Activated CD4-positive, alpha-beta T cell treated with anti-CD3 and anti-CD28 coated beads, Interleukin-2, amount 10 ng/mL, durations not matched to agents 24 days and 14 days (primary cell): Measurements from ENCODE around the gene SOX9. TPM values are rescaled to one million over a fixed set of nuclear protein-coding genes. Genes with fewer than 3 reads are reported as not detected.

Source experiments
- DNase-seq: peaks from one replicate; pipeline ENCODE4 v3.0.0; 2022
- H3K27ac Mint-ChIP-seq: one replicate; pipeline ENCODE4 v1.8.0; 2022; ENCODE audit warnings: mild to moderate bottlenecking, mixed read lengths
- H3K27me3 Mint-ChIP-seq: one replicate; pipeline ENCODE4 v1.8.0; 2022; ENCODE audit warnings: mixed read lengths
- H3K36me3 Mint-ChIP-seq: one replicate; pipeline ENCODE4 v1.8.0; 2022; ENCODE audit warnings: low read depth, mild to moderate bottlenecking, mixed read lengths
- H3K4me1 Mint-ChIP-seq: one replicate; pipeline ENCODE4 v1.8.0; 2021; ENCODE audit warnings: mixed read lengths
- H3K4me3 Mint-ChIP-seq: one replicate; pipeline ENCODE4 v1.8.0; 2022; ENCODE audit warnings: mild to moderate bottlenecking, moderate library complexity, mixed read lengths
- H3K9me3 Mint-ChIP-seq: one replicate; pipeline ENCODE4 v1.8.0; 2021; ENCODE audit warnings: mixed read lengths
- intact Hi-C: fragments of 100-400 bp; cut with micrococcal nuclease; formaldehyde crosslinking; loops from one replicate; pipeline ENCODE4 v1.15.1; 2023
- total RNA-seq: library from RNA; stranded (reverse); gene quantifications from 2 replicates; pipeline ENCODE4 v1.2.3, GENCODE V29; 2022

SOX9 gene
- total RNA-seq, 1 donor from 2014 or later = not detected

DNA sequence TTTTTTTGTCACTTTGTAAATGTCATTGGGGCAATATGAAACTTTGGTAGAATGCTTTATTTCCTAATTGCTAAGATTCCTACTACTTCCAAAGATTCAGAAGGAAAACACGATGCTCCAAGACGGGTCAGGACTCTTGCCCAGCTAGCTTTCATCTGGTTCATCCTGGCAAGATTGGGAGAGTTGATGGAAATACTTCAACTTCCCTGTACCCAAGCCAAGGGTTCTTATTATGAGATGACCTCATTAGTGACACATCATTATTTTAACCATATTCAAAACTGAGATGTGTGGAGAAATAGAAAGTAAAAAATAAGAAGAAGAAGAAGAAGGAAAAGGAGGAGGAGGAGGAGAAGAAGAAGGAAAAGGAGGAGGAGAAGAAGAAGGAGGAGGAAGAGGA is 25.6 kb downstream of the SOX9 start:
- intact Hi-C loops = no loop called here
- Mint-ChIP-seq H3K9me3 (no peaks in the 10 kb centered on the region), H3K4me3 (no peak overlapping the region), H3K27me3 (no peaks in the 10 kb centered on the region), H3K36me3 (no peaks in the 10 kb centered on the region), H3K4me1 (no peaks in the 10 kb centered on the region), H3K27ac (no peak overlapping the region)
- no peak for DNase-seq

DNA sequence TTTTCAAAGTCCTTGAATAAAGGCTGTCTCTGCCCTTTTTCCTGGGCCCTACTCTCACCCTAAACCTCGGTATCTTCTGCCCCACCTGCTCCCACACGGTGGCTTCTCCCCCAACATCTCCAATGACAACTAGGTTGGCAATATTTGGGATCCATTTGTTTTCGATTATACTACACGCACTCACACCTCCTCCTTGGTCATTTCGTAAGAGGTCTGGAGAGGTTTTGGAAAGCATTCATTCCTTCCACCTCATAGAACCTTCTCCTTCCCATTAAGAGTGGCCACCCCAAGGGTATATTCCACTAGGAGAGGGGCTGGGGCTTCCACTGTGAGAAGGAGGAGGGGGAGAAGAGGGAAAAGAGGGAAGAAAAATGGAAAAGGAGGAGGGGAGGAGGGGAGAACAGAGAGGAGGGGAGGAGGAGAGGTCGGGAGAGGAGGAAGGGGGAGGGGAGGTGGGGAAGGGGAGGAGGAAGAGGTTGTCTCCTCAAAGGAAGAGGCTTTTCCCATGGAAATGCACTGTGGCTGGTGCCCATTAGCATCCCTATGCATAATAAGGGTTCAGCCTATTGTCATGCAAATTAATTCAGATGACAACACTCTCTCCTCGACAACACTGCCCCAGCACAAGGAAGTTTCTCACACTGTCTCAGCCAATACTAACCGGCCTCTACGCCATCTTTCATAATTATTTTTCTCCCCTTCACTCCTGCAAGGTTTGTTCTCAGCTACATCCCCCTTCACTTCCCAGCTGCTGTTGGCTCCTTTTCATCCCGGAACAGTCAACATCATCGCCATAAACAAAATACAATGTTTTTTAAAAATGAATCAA is 30.0 kb downstream of the SOX9 start:
- no peak for DNase-seq
- Mint-ChIP-seq H3K9me3 (no peaks in the 10 kb centered on the region), H3K27ac (no peak overlapping the region), H3K4me3 (no peak overlapping the region), H3K27me3 (no peaks in the 10 kb centered on the region), H3K36me3 (no peaks in the 10 kb centered on the region), H3K4me1 (no peaks in the 10 kb centered on the region)
- intact Hi-C loops = no loop called here

DNA sequence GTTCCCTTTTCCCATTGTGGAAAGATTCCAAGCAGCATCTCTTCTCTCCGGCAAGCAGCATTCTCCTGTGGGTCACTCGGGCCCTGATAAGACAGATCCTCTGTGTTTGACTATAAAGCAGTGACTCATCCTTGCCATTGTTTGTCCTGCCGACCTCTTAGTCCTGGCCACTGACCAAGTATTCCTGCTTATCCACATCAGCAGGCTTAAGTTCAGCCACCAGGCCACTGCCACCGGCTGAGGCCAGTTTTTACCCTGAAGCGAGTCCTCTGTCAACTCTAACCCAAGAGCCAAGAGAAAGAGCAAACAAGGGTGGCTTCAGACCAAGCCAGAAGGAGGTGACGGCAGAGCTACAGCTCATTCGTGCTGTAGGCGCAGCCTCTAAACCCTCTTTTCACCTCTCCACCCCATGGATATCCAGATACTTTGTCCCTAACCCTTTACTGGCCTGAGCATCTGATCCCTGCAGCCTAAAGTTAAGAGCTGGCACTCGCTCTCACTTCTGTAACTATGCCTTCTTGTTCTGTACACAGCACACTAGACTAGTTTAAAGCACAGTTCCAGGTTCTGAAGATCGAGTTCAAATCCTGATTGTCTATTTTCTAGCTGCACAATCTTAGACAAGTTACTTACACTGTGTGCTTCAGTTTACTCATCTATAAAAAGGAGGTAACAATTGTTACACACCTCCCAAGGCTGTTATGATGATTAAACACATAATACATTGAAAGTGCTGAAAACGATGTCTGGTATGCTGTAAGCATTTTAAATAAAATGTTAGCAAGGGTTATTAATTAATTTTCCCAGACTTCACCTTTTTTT is 31.0 kb downstream of the SOX9 start:
- H3K27ac Mint-ChIP-seq = no peak overlapping the region
- H3K36me3 Mint-ChIP-seq = no peaks in the 10 kb centered on the region
- intact Hi-C loops = no loop called here
- no peak overlapping the region for H3K4me3 Mint-ChIP-seq
- no peaks in the 10 kb centered on the region for H3K4me1 Mint-ChIP-seq
- DNase-seq = no peak
- H3K27me3 Mint-ChIP-seq = no peaks in the 10 kb centered on the region
- H3K9me3 Mint-ChIP-seq = no peaks in the 10 kb centered on the region

DNA sequence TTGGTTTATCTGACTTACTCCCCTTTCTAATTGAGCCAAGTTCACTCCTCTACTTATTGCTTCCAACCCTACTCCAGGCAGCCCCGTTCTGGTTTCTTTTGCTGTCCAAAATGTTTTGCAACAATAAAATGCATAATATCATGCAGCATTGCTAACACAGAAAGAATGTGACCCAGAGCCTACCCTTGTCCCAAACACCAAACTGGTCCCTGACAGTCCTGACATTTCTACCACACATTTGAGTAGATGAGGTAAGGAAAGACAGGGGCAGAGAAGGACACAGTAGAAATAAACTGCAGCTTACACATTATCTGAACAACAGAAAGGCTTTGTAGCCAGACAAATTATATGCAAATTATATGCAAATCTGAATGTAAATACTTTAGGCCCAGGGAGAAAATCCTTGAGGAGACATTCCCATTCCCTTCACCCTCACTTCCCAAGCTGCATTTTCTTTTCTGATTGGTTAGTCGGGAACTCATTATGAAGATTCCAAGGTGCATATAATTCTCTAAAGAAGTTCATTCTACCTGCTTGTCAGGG is 31.6 kb downstream of the SOX9 start:
- H3K4me3 Mint-ChIP-seq = no peak overlapping the region
- no peaks in the 10 kb centered on the region for H3K27me3 Mint-ChIP-seq
- no peak for DNase-seq
- intact Hi-C loops = no loop called here
- H3K27ac Mint-ChIP-seq = no peak overlapping the region
- H3K9me3 Mint-ChIP-seq = no peaks in the 10 kb centered on the region
- H3K36me3 Mint-ChIP-seq = no peaks in the 10 kb centered on the region
- H3K4me1 Mint-ChIP-seq = no peaks in the 10 kb centered on the region

DNA sequence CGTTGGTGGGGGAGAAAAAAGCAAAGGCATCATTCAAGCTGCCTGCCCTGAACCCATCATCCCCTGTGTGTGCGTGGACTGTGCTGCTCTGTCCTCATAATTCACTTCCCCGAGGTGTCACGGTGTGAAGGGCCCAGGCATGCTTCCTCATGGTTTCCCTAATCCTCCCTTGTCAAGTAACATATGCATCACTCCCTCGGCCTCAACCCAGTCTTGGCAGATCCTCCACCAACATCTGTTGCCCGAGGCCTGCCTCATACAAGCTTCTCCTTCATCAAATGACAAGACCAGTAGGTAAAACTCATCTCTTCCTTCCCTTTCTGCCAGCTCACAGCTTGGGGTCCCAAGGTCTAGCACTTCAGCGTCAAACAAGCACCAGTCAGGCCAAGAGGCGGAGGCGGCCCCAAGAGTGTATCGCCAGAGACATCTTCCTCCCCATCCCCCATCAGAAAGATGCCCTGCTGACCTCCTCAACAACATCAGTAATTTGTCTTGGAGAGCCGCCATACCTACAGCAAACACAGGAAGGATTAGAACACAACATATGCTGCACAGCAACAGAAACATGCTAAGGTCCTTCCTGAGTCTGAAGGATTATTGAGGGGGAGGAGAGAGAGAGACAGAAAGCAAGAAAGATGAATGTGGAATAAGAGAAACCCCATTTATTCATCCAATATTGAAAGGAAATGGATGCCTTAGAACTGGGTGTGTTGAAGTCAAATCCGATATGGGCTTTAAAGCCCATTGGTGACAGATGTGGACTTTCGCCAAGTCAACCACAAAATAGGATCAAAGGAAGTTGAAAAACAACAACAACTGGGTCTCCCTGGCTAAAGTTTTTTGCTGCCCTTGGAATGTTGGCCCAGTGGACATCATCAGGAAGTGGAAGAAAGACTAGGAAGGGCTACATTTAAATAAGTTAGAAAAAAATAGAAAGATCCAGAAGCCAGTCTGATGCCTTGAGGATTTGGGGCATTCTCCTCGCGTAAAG is 38.4 kb downstream of the SOX9 start:
- no peak overlapping the region for H3K27ac Mint-ChIP-seq
- intact Hi-C loops = no loop called here
- no peaks in the 10 kb centered on the region for H3K27me3 Mint-ChIP-seq
- H3K36me3 Mint-ChIP-seq = no peaks in the 10 kb centered on the region
- H3K4me3 Mint-ChIP-seq = no peak overlapping the region
- DNase-seq = no peak
- no peaks in the 10 kb centered on the region for H3K4me1 Mint-ChIP-seq
- H3K9me3 Mint-ChIP-seq = peaks cover 12% of the 10 kb centered on the region

DNA sequence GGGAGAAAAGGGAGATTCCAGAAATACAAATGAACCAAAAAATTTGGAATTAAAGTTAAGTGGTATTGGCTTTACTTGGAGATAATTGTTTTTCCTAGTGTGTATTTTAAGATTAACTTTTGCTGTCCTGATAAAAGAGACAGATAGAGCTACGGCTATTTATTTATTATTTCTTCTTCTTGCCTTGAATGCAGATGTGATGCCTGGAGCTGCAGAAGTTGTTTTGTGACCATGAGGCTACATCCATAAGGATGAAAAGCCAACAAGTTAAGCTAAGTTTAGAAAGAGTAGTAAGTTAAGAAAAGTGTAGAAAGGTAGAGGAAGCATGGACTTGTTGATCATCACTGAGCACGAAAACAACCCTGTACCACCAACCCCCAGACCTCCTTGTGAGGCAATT is 41.7 kb downstream of the SOX9 start:
- Mint-ChIP-seq H3K27ac (no peak overlapping the region), H3K9me3 (peaks cover 12% of the 10 kb centered on the region), H3K36me3 (no peaks in the 10 kb centered on the region), H3K4me3 (no peak overlapping the region), H3K4me1 (no peaks in the 10 kb centered on the region), H3K27me3 (no peaks in the 10 kb centered on the region)
- no peak for DNase-seq
- intact Hi-C loops = no loop called here

DNA sequence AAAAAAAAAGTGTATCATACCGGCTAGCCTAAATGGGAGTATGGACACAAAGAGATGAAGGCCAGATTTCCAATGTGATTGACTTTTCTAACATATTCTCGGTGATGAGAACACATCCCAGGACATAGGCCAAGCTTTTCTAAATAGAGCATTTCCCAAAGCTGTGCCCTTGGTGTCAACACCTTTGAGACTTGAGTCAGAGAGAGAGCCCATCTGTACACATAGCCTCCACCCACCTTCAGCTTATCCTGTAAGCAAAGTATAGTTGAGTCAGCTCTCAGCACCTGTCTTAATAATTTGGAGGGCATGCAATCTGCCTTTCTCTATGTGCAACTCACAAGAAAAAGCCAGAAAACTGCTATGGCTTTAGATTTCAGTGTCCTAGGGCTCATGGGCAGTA is 42.7 kb downstream of the SOX9 start:
- Mint-ChIP-seq H3K27ac (no peak overlapping the region), H3K4me3 (no peak overlapping the region), H3K36me3 (no peaks in the 10 kb centered on the region), H3K9me3 (peaks cover 12% of the 10 kb centered on the region), H3K4me1 (no peaks in the 10 kb centered on the region), H3K27me3 (no peaks in the 10 kb centered on the region)
- intact Hi-C loops = no loop called here
- DNase-seq = no peak

DNA sequence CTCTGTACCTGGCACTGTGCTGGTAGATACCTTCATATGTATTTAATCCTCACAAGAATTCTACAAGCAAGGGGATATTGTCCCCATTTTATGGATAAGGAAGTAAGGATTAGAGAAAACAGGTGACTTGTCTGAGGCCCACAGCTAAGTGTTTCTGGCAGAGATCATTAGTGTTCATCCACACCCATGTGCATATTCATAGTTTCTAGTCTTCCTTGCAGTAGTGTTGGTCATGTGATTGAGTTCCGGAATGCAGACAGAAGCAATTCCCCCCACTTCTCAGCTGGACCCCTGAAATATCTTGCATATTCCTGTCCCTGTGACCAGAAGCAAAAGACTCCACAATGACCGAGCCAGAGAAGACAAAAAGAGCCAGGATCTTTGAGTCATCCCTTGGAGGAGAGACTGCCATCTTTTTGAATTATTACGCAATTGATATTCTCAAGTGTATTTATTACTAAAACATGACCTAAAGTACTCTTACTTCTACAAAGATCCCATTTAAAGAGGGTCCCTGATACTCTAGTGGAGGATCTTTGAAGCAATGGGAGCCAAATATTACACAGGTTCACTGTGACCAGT is 43.4 kb downstream of the SOX9 start:
- Mint-ChIP-seq H3K9me3 (peaks cover 5% of the 10 kb centered on the region), H3K27ac (no peak overlapping the region), H3K36me3 (no peaks in the 10 kb centered on the region), H3K4me3 (no peak overlapping the region), H3K4me1 (no peaks in the 10 kb centered on the region), H3K27me3 (no peaks in the 10 kb centered on the region)
- DNase-seq = no peak
- intact Hi-C loops = no loop called here

DNA sequence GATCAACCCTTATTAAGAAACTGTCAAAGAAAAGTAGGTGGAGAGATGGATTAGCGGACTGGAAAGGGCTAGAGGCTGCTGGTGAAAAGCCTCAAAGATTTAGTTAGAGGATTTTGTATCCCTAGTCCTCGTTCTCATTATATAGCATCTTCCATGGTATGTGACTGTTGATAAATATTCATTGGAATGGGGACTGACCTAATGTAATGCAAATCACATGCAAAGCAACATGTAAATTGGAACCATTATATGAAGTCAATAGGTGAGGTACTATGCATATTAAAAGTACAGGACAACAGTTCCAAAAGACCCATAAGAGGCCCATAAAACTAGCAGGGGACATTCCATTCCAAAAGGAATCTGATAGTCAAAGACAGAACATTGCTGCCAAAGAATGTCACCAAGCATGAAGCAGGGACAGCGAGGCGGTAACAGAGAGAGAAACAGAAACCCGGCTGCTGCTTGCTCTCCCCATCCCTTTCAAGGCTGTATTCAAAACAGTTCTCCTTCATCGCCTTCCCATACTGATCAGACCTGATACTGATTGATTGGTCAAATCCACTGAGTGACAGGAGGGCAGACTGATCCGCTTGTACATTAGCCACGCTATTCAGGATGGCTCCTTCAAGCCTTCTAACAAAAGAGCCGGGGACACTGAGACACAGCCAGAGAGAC is 44.5 kb downstream of the SOX9 start:
- H3K27me3 Mint-ChIP-seq = no peaks in the 10 kb centered on the region
- H3K27ac Mint-ChIP-seq = no peak overlapping the region
- H3K4me3 Mint-ChIP-seq = no peak overlapping the region

DNA sequence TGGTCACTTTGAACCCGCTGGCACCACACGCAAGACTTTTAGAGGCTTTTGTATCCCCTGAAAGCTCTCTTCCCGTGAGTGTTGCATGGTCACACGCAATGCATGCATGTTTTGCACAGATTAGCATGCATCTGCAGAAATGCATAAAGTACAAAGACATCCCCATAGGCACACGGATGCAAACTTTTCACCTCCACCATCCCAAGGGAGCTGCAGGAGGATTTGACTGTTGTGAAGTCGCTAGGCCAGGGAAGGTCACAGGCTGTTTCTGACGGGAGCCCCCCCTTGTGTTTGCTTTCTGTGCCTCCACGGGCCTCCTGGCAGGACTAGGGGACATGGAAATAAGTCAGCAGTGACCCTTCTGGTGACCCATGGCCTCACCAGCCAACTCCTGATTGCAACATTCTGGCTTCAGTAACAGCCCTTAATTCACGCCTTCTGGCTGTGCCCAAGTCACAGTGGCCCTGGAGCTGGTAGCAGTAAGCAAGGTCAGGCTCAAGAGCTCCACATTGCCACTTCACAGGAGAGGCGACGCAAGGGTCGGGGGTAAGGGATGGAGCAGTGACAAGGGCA is 45.1 kb downstream of the SOX9 start:
- H3K9me3 Mint-ChIP-seq = peaks cover under 1% of the 10 kb centered on the region
- no peaks in the 10 kb centered on the region for H3K36me3 Mint-ChIP-seq
- no peak overlapping the region for H3K27ac Mint-ChIP-seq
- no peaks in the 10 kb centered on the region for H3K27me3 Mint-ChIP-seq
- intact Hi-C loops = no loop called here
- no peak overlapping the region for H3K4me3 Mint-ChIP-seq
- DNase-seq = no peak
- H3K4me1 Mint-ChIP-seq = no peaks in the 10 kb centered on the region

More for the DNA sequence above, 44.5 kb downstream of the SOX9 start:
- no peaks in the 10 kb centered on the region for H3K36me3 Mint-ChIP-seq
- no peak for DNase-seq
- intact Hi-C loops = no loop called here
- no peaks in the 10 kb centered on the region for H3K4me1 Mint-ChIP-seq
- peaks cover 5% of the 10 kb centered on the region for H3K9me3 Mint-ChIP-seq

DNA sequence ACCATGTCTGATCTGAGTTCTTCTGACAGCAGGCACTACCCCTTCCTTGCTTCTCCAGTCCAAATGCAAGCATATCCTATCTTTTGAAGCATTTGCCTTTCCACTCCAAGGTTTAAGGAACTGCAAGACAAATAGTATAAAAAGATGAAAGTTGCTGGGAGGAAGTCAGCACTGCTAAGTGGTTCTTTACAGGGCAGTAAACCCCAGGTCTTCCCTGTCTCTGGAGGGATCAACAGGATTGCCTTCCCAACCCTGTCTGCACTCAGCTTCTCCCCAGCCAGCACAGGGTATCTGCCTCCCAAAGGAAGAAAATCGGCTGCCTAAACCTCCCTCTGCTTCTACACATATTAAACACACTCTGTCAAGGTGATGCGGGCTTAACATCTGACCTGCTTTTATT is 46.8 kb downstream of the SOX9 start:
- no peaks in the 10 kb centered on the region for H3K4me1 Mint-ChIP-seq
- intact Hi-C loops = no loop called here
- H3K36me3 Mint-ChIP-seq = no peaks in the 10 kb centered on the region
- no peaks in the 10 kb centered on the region for H3K27me3 Mint-ChIP-seq
- no peak for DNase-seq
- H3K4me3 Mint-ChIP-seq = no peak overlapping the region
- H3K9me3 Mint-ChIP-seq = no peaks in the 10 kb centered on the region
- H3K27ac Mint-ChIP-seq = no peak overlapping the region

DNA sequence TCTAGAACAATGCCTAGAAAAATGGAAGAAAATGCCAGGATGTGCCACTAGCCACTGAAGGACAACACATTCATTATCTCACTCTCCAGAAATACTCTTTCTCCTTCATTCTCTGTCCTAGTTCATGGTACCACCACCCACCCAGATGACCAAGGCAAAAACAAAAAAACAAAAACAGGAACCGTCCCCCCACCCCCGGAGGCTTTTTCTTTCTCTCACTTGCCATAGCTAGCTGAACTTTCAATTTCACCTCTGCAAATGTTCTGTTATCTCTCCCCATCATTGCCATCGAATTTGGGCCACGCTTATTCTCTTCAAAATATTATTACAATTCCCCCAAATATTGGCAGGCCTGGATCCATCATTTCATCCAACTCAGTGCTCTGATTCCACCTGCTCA is 49.0 kb downstream of the SOX9 start:
- no peak for DNase-seq
- Mint-ChIP-seq H3K9me3 (no peaks in the 10 kb centered on the region), H3K27me3 (no peaks in the 10 kb centered on the region), H3K36me3 (no peaks in the 10 kb centered on the region), H3K4me3 (no peak overlapping the region), H3K27ac (no peak overlapping the region), H3K4me1 (no peaks in the 10 kb centered on the region)
- intact Hi-C loops = no loop called here
